WTC11 (cell line): ENCODE measurements around the gene HSPA6.
"Not testable (repeated sequence)": the region's sequence is repeated elsewhere in the genome, so short reads cannot be mapped to it uniquely, and the experiment has no call there.

Experiments
- ATF1 ChIP-seq: sonication (generic); formaldehyde crosslinking; IDR thresholded peaks from 2 replicates; pipeline ENCODE4 v1.8.1; 2023; ENCODE audit warnings: mild to moderate bottlenecking, moderate library complexity, missing genetic modification reagents
- ATF3 ChIP-seq: sonication (generic); formaldehyde crosslinking; conservative IDR thresholded peaks from 2 replicates; pipeline ENCODE4 v1.8.1; 2022; ENCODE audit warnings: mild to moderate bottlenecking, missing genetic modification reagents
- CREB1 ChIP-seq: sonication (generic); formaldehyde crosslinking; IDR thresholded peaks from 2 replicates; pipeline ENCODE4 v1.8.0; 2023; ENCODE audit warnings: mild to moderate bottlenecking, missing genetic modification reagents
- CTCF ChIP-seq: fragments of 200-600 bp; IDR thresholded peaks from 2 replicates; pipeline ENCODE4 v1.8.0; 2022; ENCODE audit warnings: antibody characterized with exemption
- ETV6 ChIP-seq: sonication (generic); formaldehyde crosslinking; IDR thresholded peaks from 2 replicates; pipeline ENCODE4 v1.8.1; 2022; ENCODE audit warnings: mild to moderate bottlenecking, missing genetic modification reagents
- FOXJ3 ChIP-seq: sonication (generic); formaldehyde crosslinking; IDR thresholded peaks from 2 replicates; pipeline ENCODE4 v1.9.0; 2021; ENCODE audit warnings: missing genetic modification reagents, mild to moderate bottlenecking, borderline replicate concordance
- GABPB1 ChIP-seq: sonication (generic); formaldehyde crosslinking; IDR thresholded peaks from 2 replicates; pipeline ENCODE4 v1.8.1; 2023; ENCODE audit warnings: mild to moderate bottlenecking, missing genetic modification reagents
- IRF1 ChIP-seq: sonication (generic); formaldehyde crosslinking; IDR thresholded peaks from 2 replicates; pipeline ENCODE4 v1.8.0; 2023; ENCODE audit warnings: missing genetic modification reagents
- NR2C2 ChIP-seq: sonication (generic); formaldehyde crosslinking; IDR thresholded peaks from 2 replicates; pipeline ENCODE4 v1.8.0; 2022; ENCODE audit warnings: mild to moderate bottlenecking, missing genetic modification reagents
- NR3C1 ChIP-seq: sonication (generic); formaldehyde crosslinking; conservative IDR thresholded peaks from 2 replicates; pipeline ENCODE4 v1.8.1; 2023; ENCODE audit warnings: low read depth, mild to moderate bottlenecking, missing genetic modification reagents
- TEAD4 ChIP-seq: sonication (generic); formaldehyde crosslinking; IDR thresholded peaks from 2 replicates; pipeline ENCODE4 v1.8.0; 2022; ENCODE audit warnings: mild to moderate bottlenecking, missing genetic modification reagents
- ZNF121 ChIP-seq: sonication (generic); formaldehyde crosslinking; IDR thresholded peaks from 2 replicates; pipeline ENCODE4 v1.8.0; 2023; ENCODE audit warnings: missing genetic modification reagents
- ZSCAN18 ChIP-seq: fragments of 250-450 bp; sonication (Bioruptor Pico); IDR thresholded peaks from 2 replicates; pipeline ENCODE4 v2.1.2; 2022; ENCODE audit warnings: mild to moderate bottlenecking, moderate library complexity

- TF ChIP-seq TEAD4 (CRISPR knock-in tag); NR2C2; ZNF121 (CRISPR knock-in tag); FOXJ3 (CRISPR knock-in tag); ATF3 (CRISPR knock-in tag); ATF1 (CRISPR knock-in tag); CREB1; IRF1 (CRISPR knock-in tag); ZSCAN18 (CRISPR knock-in tag); CTCF; GABPB1 (CRISPR knock-in tag); ETV6 (CRISPR knock-in tag); NR3C1 (CRISPR knock-in tag): not testable (repeated sequence)
These were observed 33.4 kb downstream of the HSPA6 start for GRCh38 chr1:161557506-161558450.
